K562 (cell line): Measurements from ENCODE around the gene OR7A5. TPM values are rescaled to one million over a fixed set of nuclear protein-coding genes. Genes with fewer than 3 reads are reported as not detected.

Experiments
- CEBPB ChIP-seq: fragments of 450-650 bp; IDR thresholded peaks from 2 replicates; pipeline ENCODE4 v1.6.1; 2016; ENCODE audit warnings: missing genetic modification characterization, missing compliant biosample characterization
- ETV6 ChIP-seq, 3 experiments: fragments of 150-350 bp in 1 of 3; sonication (generic) in 1 of 3; formaldehyde crosslinking in 1 of 3; IDR thresholded peaks; 2 replicates each; pipeline versions ENCODE4 v1.6.1 to v1.8.0; 2014 to 2022; ENCODE audit warnings: borderline replicate concordance in 2 of 3, low read depth in 2 of 3, antibody characterized with exemption in 1 of 3, low read length in 1 of 3, mild to moderate bottlenecking in 1 of 3, missing genetic modification reagents in 1 of 3
- HLTF ChIP-seq: fragments of 450-650 bp; IDR thresholded peaks from 2 replicates; pipeline ENCODE4 v1.6.1; 2016
- MEF2A ChIP-seq: IDR thresholded peaks from 2 replicates; pipeline ENCODE4 v1.6.1; 2011; ENCODE audit warnings: low read depth, mild to moderate bottlenecking, low read length, moderate library complexity; ENCODE audit not compliant: control insufficient read depth
- MTA3 ChIP-seq: fragments of 450-650 bp; formaldehyde crosslinking; IDR thresholded peaks from 2 replicates; pipeline ENCODE4 v1.6.1; 2017; ENCODE audit warnings: mild to moderate bottlenecking, borderline replicate concordance
- PCBP1 ChIP-seq: fragments of 200-400 bp; formaldehyde crosslinking; IDR thresholded peaks from 2 replicates; pipeline ENCODE4 v1.6.1; 2018; ENCODE audit warnings: mild to moderate bottlenecking, low read depth, low read length; ENCODE audit not compliant: poor library complexity, severe bottlenecking
- PHB ChIP-seq: fragments of 250-450 bp; sonication (Bioruptor Pico); IDR thresholded peaks from 2 replicates; pipeline ENCODE4 v1.5.0; 2021
- PRMT5 ChIP-seq: sonication (generic); formaldehyde crosslinking; IDR thresholded peaks from 2 replicates; pipeline ENCODE4 v1.5.0; 2020; ENCODE audit warnings: missing genetic modification reagents
- RAD21 ChIP-seq, 2 experiments: fragments of 250-450 bp in 1 of 2; fragments of 450-650 bp in 1 of 2; sonication (Bioruptor Pico) in 1 of 2; formaldehyde crosslinking in 1 of 2; IDR thresholded peaks in 1 of 2; conservative IDR thresholded peaks in 1 of 2; 2 replicates each; pipeline versions ENCODE4 v1.4.0 to v1.8.0; 2020 to 2022; ENCODE audit warnings: mild to moderate bottlenecking in 2 of 2, moderate library complexity in 1 of 2
- SIX5 ChIP-seq, 2 experiments: IDR thresholded peaks; 2 replicates each; pipeline ENCODE4 v1.6.1; 2011; ENCODE audit warnings: low read length in 2 of 2, borderline replicate concordance in 1 of 2, low read depth in 1 of 2, mild to moderate bottlenecking in 1 of 2, moderate library complexity in 1 of 2; ENCODE audit not compliant: insufficient read depth in 1 of 2
- STAG1 ChIP-seq: sonication (generic); formaldehyde crosslinking; IDR thresholded peaks from 2 replicates; pipeline ENCODE4 v1.5.0; 2020; ENCODE audit warnings: missing genetic modification reagents, borderline replicate concordance
- ZBED1 ChIP-seq: IDR thresholded peaks from 2 replicates; pipeline ENCODE4 v1.6.1; 2014
- ZFP1 ChIP-seq: fragments of 450-650 bp; formaldehyde crosslinking; IDR thresholded peaks from 2 replicates; pipeline ENCODE4 v1.4.0; 2020; ENCODE audit warnings: mild to moderate bottlenecking, mixed read lengths
- ZKSCAN3 ChIP-seq: fragments of 250-450 bp; sonication (Bioruptor Pico); IDR thresholded peaks from 2 replicates; pipeline ENCODE4 v1.4.0; 2020
- ZNF274 ChIP-seq: IDR thresholded peaks from 2 replicates; pipeline ENCODE4 v1.6.1; 2011; ENCODE audit warnings: low read depth, mild to moderate bottlenecking, low read length, moderate library complexity, borderline replicate concordance
- polyA plus RNA-seq, 8 experiments: library from polyadenylated mRNA; depleted of rRNA in 4 of 8; stranded (reverse) in 5 of 8; unstranded in 3 of 8; fragments of >200 nt; fragmentation: Nextera tagmentation in 2 of 8; fragmentation: Illumina TruSeq in 1 of 8; extraction: Ambion mirVana in 2 of 8; extraction: Trizol in 1 of 8; gene quantifications; 2 replicates each; pipeline versions ENCODE4 v1.2.1 to v1.2.3, GENCODE V29; 2011 to 2014; ENCODE audit warnings: inconsistent platforms in 1 of 8, missing spikeins in 1 of 8
- total RNA-seq, 7 experiments: library from RNA; depleted of rRNA in 6 of 7; stranded (reverse); fragments of >200 nt in 6 of 7; fragmentation: Illumina TruSeq in 2 of 7; extraction: Trizol in 2 of 7; gene quantifications; 2 replicates each; pipeline versions ENCODE4 v1.2.1 to v1.2.3, GENCODE V29; 2011 to 2021; ENCODE audit warnings: low replicate concordance in 1 of 7
- TF ChIP-seq, protein P1 (sequence below): sonication (generic); formaldehyde crosslinking; IDR thresholded peaks from 2 replicates; pipeline ENCODE4 v1.8.1; 2023; ENCODE audit warnings: mild to moderate bottlenecking, missing genetic modification reagents
- TF ChIP-seq, protein P2 (sequence below): sonication (generic); formaldehyde crosslinking; IDR thresholded peaks from 2 replicates; pipeline ENCODE4 v1.8.1; 2022; ENCODE audit warnings: missing genetic modification reagents
- TF ChIP-seq, protein P3 (sequence below): fragments of 250-450 bp; sonication (Bioruptor Pico); IDR thresholded peaks from 2 replicates; pipeline ENCODE4 v1.5.0; 2022; ENCODE audit warnings: mild to moderate bottlenecking
- TF ChIP-seq, protein P4 (sequence below): sonication (generic); formaldehyde crosslinking; IDR thresholded peaks from 2 replicates; pipeline ENCODE4 v1.8.0; 2022; ENCODE audit warnings: mild to moderate bottlenecking, missing genetic modification reagents
- TF ChIP-seq, protein P5 (sequence below): fragments of 250-450 bp; sonication (Bioruptor Pico); IDR thresholded peaks from 2 replicates; pipeline ENCODE4 v1.5.0; 2021; ENCODE audit warnings: mild to moderate bottlenecking, moderate library complexity

Gene OR7A5
- total and polyA plus RNA-seq, 9 of the 15 experiments (the other 6 are each of a cell fraction or from before 2014, with no cell fraction given) = not detected

DNA sequence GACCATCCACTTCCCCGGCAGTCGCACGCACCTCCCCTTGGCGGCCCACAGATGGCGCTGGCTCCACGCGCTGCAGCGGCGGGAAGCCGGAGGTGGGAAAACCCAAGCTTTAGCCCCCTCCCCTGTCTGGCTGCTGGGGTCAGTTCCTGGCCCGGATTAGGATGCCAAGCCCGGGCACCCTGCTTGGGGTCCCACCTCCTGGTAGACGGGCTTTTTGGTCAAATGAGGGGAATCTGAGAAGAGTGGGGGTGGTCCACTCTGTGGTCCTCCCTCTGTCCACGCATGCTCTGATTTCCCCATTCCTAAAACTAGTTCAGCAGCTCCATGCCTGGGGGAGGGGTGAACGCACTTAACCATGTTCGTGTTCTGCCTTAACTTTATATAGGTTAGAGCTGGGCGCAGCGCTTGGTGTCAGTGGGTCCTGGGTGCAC is 48.5 kb downstream of the OR7A5 start (continued):
- TF ChIP-seq ETV6 (IDR thresholded peaks at IDR 0.05; ENCODE audit: borderline replicate concordance in 1 of 2, low read depth in 2 of 2, low read length in 1 of 2) = no peak
- TF ChIP-seq ETV6 (CRISPR knock-in tag; IDR thresholded peaks at IDR 0.05; ENCODE audit: borderline replicate concordance) = no peak
- no peak for TF ChIP-seq HLTF
- no peak for TF ChIP-seq MEF2A
- TF ChIP-seq, protein P1, sequence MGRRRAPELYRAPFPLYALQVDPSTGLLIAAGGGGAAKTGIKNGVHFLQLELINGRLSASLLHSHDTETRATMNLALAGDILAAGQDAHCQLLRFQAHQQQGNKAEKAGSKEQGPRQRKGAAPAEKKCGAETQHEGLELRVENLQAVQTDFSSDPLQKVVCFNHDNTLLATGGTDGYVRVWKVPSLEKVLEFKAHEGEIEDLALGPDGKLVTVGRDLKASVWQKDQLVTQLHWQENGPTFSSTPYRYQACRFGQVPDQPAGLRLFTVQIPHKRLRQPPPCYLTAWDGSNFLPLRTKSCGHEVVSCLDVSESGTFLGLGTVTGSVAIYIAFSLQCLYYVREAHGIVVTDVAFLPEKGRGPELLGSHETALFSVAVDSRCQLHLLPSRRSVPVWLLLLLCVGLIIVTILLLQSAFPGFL (CRISPR knock-in tag) = no peak
- TF ChIP-seq, protein P2, sequence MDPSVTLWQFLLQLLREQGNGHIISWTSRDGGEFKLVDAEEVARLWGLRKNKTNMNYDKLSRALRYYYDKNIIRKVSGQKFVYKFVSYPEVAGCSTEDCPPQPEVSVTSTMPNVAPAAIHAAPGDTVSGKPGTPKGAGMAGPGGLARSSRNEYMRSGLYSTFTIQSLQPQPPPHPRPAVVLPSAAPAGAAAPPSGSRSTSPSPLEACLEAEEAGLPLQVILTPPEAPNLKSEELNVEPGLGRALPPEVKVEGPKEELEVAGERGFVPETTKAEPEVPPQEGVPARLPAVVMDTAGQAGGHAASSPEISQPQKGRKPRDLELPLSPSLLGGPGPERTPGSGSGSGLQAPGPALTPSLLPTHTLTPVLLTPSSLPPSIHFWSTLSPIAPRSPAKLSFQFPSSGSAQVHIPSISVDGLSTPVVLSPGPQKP (CRISPR knock-in tag) = no peak
- TF ChIP-seq RAD21 (CRISPR knock-in tag; conservative IDR thresholded peaks at IDR 0.05 in 1 of 2, IDR thresholded peaks at IDR 0.05 in 1 of 2) = peak; percentile 84
- TF ChIP-seq SIX5 (IDR thresholded peaks at IDR 0.05; ENCODE audit: borderline replicate concordance in 1 of 2, insufficient read depth in 1 of 2, low read depth in 1 of 2, low read length in 2 of 2) = no peak
- TF ChIP-seq PCBP1 = no peak
- no peak for TF ChIP-seq ZFP1 (CRISPR knock-in tag)
- no peak for TF ChIP-seq ZNF274
- TF ChIP-seq, protein P3, sequence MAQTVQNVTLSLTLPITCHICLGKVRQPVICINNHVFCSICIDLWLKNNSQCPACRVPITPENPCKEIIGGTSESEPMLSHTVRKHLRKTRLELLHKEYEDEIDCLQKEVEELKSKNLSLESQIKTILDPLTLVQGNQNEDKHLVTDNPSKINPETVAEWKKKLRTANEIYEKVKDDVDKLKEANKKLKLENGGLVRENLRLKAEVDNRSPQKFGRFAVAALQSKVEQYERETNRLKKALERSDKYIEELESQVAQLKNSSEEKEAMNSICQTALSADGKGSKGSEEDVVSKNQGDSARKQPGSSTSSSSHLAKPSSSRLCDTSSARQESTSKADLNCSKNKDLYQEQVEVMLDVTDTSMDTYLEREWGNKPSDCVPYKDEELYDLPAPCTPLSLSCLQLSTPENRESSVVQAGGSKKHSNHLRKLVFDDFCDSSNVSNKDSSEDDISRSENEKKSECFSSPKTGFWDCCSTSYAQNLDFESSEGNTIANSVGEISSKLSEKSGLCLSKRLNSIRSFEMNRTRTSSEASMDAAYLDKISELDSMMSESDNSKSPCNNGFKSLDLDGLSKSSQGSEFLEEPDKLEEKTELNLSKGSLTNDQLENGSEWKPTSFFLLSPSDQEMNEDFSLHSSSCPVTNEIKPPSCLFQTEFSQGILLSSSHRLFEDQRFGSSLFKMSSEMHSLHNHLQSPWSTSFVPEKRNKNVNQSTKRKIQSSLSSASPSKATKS = no peak
- TF ChIP-seq PHB (CRISPR knock-in tag) = no peak
- TF ChIP-seq ZKSCAN3 (CRISPR knock-in tag) = no peak
- 0 out of 2 replicates have a peak, but pooled peaks have one; percentile 42 for TF ChIP-seq MTA3
- TF ChIP-seq ZBED1 = no peak
- no peak for TF ChIP-seq PRMT5 (CRISPR knock-in tag)
- no peak for TF ChIP-seq CEBPB (tag)
- TF ChIP-seq, protein P4, sequence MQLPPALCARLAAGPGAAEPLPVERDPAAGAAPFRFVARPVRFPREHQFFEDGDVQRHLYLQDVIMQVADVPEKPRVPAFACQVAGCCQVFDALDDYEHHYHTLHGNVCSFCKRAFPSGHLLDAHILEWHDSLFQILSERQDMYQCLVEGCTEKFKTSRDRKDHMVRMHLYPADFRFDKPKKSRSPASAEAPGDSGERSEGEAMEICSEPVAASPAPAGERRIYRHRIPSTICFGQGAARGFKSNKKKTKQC (CRISPR knock-in tag) = no peak
- TF ChIP-seq STAG1 (CRISPR knock-in tag) = peak; percentile 13; the same call in 1 of the 2 replicates
- TF ChIP-seq, protein P5, sequence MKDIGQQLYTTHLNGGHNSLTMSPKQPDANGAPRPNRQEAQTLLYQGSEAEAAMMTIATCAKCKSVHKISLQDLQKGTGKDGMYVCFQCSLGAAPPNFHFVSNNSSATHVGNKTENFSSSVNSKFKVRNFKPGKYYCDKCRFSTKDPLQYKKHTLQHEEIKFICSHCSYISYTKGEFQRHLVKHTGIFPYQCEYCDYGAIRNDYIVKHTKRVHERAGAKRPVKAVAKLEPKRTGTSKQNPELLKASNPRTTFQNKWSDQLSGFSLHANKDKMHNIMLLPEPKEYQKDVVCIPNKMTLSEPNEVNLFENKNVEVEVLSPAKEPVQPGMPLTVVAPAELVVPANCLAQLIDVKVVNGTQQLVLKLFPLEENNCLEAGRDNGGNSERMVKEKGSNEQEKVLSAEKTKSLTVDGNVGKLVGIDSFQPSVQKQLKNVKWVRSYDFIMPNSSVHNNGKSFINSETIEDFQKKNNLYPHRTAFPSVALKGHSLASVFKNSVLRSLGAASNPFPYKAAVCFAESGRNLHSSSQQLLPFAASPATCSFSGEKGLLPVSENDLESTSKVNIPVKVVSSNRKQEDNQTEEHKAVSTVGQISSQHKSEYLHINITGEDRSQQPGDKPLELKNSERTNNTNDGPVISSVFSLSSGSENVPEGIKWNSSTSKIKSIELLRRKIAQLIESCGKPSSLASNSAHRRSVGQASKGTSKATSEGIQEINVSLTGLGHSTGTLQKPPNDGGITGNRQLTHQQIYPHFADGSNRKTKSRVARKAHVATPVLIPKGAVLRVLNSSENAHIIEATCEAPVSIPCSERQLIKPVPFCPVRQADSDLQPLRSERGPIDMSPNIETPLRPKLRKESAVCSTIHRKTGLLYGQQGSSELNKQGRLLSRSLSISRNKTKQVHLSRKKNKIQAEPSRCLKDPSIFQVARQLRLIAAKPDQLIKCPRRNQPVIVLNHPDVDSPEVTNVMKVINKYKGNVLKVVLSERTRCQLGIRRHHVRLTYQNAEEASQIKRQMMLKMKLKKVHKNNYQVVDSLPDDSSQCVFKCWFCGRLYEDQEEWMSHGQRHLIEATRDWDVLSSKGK = no peak
